ENCODE measurements around the gene SPRN. TPM values are rescaled to one million over a fixed set of nuclear protein-coding genes. Genes with fewer than 3 reads are reported as not detected.

The SPRN gene
- total RNA-seq, 1 experiment from 2014 or later = not detected

DNA sequence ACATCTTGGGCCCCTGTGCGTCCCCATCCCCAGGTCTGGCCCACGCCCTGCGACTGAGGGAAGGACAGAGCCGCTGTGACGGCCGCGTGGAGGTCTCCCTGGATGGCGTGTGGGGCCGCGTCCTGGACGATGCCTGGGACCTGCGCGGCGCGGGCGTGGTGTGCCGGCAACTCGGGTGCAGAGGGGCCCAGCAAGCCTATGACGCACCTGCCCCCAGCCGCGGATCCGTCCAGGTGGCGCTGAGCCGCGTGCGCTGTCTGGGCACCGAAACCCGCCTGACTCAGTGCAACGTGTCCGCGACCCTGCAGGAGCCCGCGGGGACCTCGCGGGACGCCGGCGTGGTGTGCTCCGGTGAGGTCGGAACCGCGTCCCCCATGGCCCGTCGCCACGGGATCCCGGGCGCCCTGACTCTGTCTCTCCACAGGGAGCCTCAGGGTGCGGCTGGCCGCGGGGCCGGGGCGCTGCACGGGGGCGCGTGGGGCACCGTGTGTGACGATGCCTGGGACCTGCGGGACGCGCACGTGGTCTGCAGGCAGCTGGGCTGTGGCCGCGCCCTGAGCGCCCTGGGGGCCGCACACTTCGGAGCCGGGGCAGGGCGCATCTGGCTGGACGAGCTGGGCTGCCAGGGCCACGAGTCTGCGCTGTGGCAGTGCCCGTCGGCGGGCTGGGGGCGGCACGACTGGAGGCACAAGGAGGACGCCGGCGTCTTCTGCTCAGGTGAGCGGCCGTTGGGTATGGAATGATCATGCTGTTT is 35.2 kb upstream of the SPRN start:
- H3K27me3 ChIP-seq (replicated peaks; ENCODE audit: insufficient read depth, low read depth, low read length, poor library complexity) = no peaks in the 10 kb centered on the region
- ChIA-PET CTCF (no interaction called here), POLR2A (ENCODE audit: low non-redundant PET) (no interaction called here)
- H3K9me3 ChIP-seq (ENCODE audit: low read depth, low read length, poor library complexity, severe bottlenecking) = no peaks in the 10 kb centered on the region
- BruUV-seq (replicated peaks) = no TSS peak
- intact Hi-C loops (cut with micrococcal nuclease; ENCODE audit: unreplicated experiment) = no loop called here
- H3K4me1 ChIP-seq (ENCODE audit: insufficient read depth, low read length, poor library complexity, severe bottlenecking) = no peaks in the 10 kb centered on the region
- H3K36me3 ChIP-seq (ENCODE audit: insufficient read depth, low read length, poor library complexity, severe bottlenecking) = no peaks in the 10 kb centered on the region
- no peak overlapping the region for H3K27ac ChIP-seq (ENCODE audit: low read depth, low read length, poor library complexity, severe bottlenecking)
- H3K4me3 ChIP-seq (ENCODE audit: low read depth, low read length, poor library complexity, severe bottlenecking) = no peak overlapping the region
- DNase-seq (ENCODE audit: low spot score) = no peak
- TF ChIP-seq, protein P1, sequence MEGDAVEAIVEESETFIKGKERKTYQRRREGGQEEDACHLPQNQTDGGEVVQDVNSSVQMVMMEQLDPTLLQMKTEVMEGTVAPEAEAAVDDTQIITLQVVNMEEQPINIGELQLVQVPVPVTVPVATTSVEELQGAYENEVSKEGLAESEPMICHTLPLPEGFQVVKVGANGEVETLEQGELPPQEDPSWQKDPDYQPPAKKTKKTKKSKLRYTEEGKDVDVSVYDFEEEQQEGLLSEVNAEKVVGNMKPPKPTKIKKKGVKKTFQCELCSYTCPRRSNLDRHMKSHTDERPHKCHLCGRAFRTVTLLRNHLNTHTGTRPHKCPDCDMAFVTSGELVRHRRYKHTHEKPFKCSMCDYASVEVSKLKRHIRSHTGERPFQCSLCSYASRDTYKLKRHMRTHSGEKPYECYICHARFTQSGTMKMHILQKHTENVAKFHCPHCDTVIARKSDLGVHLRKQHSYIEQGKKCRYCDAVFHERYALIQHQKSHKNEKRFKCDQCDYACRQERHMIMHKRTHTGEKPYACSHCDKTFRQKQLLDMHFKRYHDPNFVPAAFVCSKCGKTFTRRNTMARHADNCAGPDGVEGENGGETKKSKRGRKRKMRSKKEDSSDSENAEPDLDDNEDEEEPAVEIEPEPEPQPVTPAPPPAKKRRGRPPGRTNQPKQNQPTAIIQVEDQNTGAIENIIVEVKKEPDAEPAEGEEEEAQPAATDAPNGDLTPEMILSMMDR (conservative IDR thresholded peaks at IDR 0.05; ENCODE audit: low read depth, low read length) = no peak
- TF ChIP-seq EZH2 (IDR thresholded peaks at IDR 0.05; ENCODE audit: borderline replicate concordance, low read depth, low read length, poor library complexity, severe bottlenecking) = no peak

GRCh38 chr10:133458710-133459453 is 34.5 kb upstream of the SPRN start:
- Histone ChIP-seq H3K9me3 (ENCODE audit: low read depth, low read length, poor library complexity, severe bottlenecking) (no peaks in the 10 kb centered on the region), H3K4me1 (ENCODE audit: insufficient read depth, low read length, poor library complexity, severe bottlenecking) (no peaks in the 10 kb centered on the region), H3K36me3 (ENCODE audit: insufficient read depth, low read length, poor library complexity, severe bottlenecking) (no peaks in the 10 kb centered on the region), H3K27me3 (replicated peaks; ENCODE audit: insufficient read depth, low read depth, low read length, poor library complexity) (no peaks in the 10 kb centered on the region), H3K27ac (ENCODE audit: low read depth, low read length, poor library complexity, severe bottlenecking) (no peak overlapping the region), H3K4me3 (ENCODE audit: low read depth, low read length, poor library complexity, severe bottlenecking) (no peak overlapping the region)
- TF ChIP-seq, protein P1 (conservative IDR thresholded peaks at IDR 0.05; ENCODE audit: low read depth, low read length) = no peak
- no peak for TF ChIP-seq EZH2 (IDR thresholded peaks at IDR 0.05; ENCODE audit: borderline replicate concordance, low read depth, low read length, poor library complexity, severe bottlenecking)
- DNase-seq (ENCODE audit: low spot score) = no peak
- BruUV-seq (replicated peaks) = no TSS peak
- ChIA-PET CTCF (no interaction called here), POLR2A (ENCODE audit: low non-redundant PET) (no interaction called here)
- intact Hi-C loops (cut with micrococcal nuclease; ENCODE audit: unreplicated experiment) = no loop called here

GRCh38 chr10:133458021-133458709 is 33.7 kb upstream of the SPRN start:
- TF ChIP-seq, protein P1 (conservative IDR thresholded peaks at IDR 0.05; ENCODE audit: low read depth, low read length) = no peak
- no peak for TF ChIP-seq EZH2 (IDR thresholded peaks at IDR 0.05; ENCODE audit: borderline replicate concordance, low read depth, low read length, poor library complexity, severe bottlenecking)
- no peak overlapping the region for H3K27ac ChIP-seq (ENCODE audit: low read depth, low read length, poor library complexity, severe bottlenecking)
- BruUV-seq (replicated peaks) = no TSS peak
- no peaks in the 10 kb centered on the region for H3K9me3 ChIP-seq (ENCODE audit: low read depth, low read length, poor library complexity, severe bottlenecking)
- no peaks in the 10 kb centered on the region for H3K27me3 ChIP-seq (replicated peaks; ENCODE audit: insufficient read depth, low read depth, low read length, poor library complexity)
- no peak for DNase-seq (ENCODE audit: low spot score)
- H3K36me3 ChIP-seq (ENCODE audit: insufficient read depth, low read length, poor library complexity, severe bottlenecking) = no peaks in the 10 kb centered on the region
- H3K4me1 ChIP-seq (ENCODE audit: insufficient read depth, low read length, poor library complexity, severe bottlenecking) = no peaks in the 10 kb centered on the region
- CTCF ChIA-PET = no interaction called here
- intact Hi-C loops (cut with micrococcal nuclease; ENCODE audit: unreplicated experiment) = no loop called here
- no peak overlapping the region for H3K4me3 ChIP-seq (ENCODE audit: low read depth, low read length, poor library complexity, severe bottlenecking)
- POLR2A ChIA-PET (ENCODE audit: low non-redundant PET) = no interaction called here

Data from A673 (cell line).